SHP77 treated with DMSO at 0.1 percent for 48 hours (cell line): Measurements from ENCODE around the gene MTFR1L.

Source experiments
- DNase-seq: peaks from one replicate; lab custom pipeline; 2025; lab: John Stamatoyannopoulos, UW

MTFR1L gene

GRCh38 chr1:25861316-25862286 is 41.8 kb downstream of the MTFR1L start:
- no peak for DNase-seq

- DNase-seq = no peak
Measured at GRCh38 chr1:25862785-25863485, 43.2 kb downstream of the MTFR1L start.

GRCh38 chr1:25863486-25864262 is 43.9 kb downstream of the MTFR1L start:
- DNase-seq = no peak

GRCh38 chr1:25864434-25864833 is 44.7 kb downstream of the MTFR1L start:
- DNase-seq = no peak

GRCh38 chr1:25866288-25866687 is 46.5 kb downstream of the MTFR1L start:
- no peak for DNase-seq

GRCh38 chr1:25867210-25867991 is 47.6 kb downstream of the MTFR1L start:
- DNase-seq = no peak

- DNase-seq = no peak
Measured at GRCh38 chr1:25869909-25870606, 50.3 kb downstream of the MTFR1L start.

GRCh38 chr1:25870614-25871013 is 50.9 kb downstream of the MTFR1L start:
- DNase-seq = no peak

- DNase-seq = no peak
Measured at GRCh38 chr1:25871086-25871703, 51.4 kb downstream of the MTFR1L start.

GRCh38 chr1:25871704-25872494 is 52.1 kb downstream of the MTFR1L start:
- DNase-seq = no peak

GRCh38 chr1:25872713-25873112 is 53.0 kb downstream of the MTFR1L start:
- DNase-seq = no peak

- DNase-seq = no peak
Measured at GRCh38 chr1:25873120-25873519, 53.4 kb downstream of the MTFR1L start.

GRCh38 chr1:25874209-25874608 is 54.5 kb downstream of the MTFR1L start:
- no peak for DNase-seq

- no peak for DNase-seq
Measured at GRCh38 chr1:25874635-25875153, 54.9 kb downstream of the MTFR1L start.

GRCh38 chr1:25875154-25875855 is 55.6 kb downstream of the MTFR1L start, which contains the start of gene PAQR7:
PAQR7 (minus strand) TSS chr1:25875708; CDS start chr1:25863839, 11,869 bp downstream.
- no peak for DNase-seq

- no peak for DNase-seq
Measured at GRCh38 chr1:25875856-25876692, 56.3 kb downstream of the MTFR1L start.

GRCh38 chr1:25876693-25877077 is 56.9 kb downstream of the MTFR1L start:
- DNase-seq = no peak

- no peak for DNase-seq
Measured at GRCh38 chr1:25877155-25877554, 57.4 kb downstream of the MTFR1L start.
